ENCODE results near the gene RNASEH2A.

RNASEH2A gene

GRCh38 chr19:12838886-12839756 is 32.7 kb downstream of the RNASEH2A start:
- H2BK120ac ChIP-seq (ENCODE audit: low read depth, low read length), result no peak overlapping the region
- H2BK12ac ChIP-seq (ENCODE audit: low read length in 2 of 2), result no peak overlapping the region
- H2BK5ac ChIP-seq (ENCODE audit: low read depth, low read length, poor library complexity, severe bottlenecking), result no peak overlapping the region
- no peak overlapping the region for H4K8ac ChIP-seq (ENCODE audit: low read length)
- no peak overlapping the region for H2AFZ ChIP-seq (ENCODE audit: low read depth, low read length)
- peak overlapping the region; percentile 41 for H3K4me2 ChIP-seq (ENCODE audit: low read length, poor library complexity, severe bottlenecking)
- H3K9me3 ChIP-seq (ENCODE audit: control insufficient read depth, low read length), result no peaks in the 10 kb centered on the region
- peaks cover 22% of the 10 kb centered on the region for H3K4me1 ChIP-seq (ENCODE audit: control insufficient read depth, insufficient read depth, low read depth, low read length)
- no peak overlapping the region for H3K27ac ChIP-seq (ENCODE audit: low read length, poor library complexity, severe bottlenecking)
- H3K23ac ChIP-seq (ENCODE audit: low read length in 2 of 2), result no peak overlapping the region
- H3K9ac ChIP-seq (ENCODE audit: low read length), result no peak overlapping the region
- H4K91ac ChIP-seq (ENCODE audit: low read length), result no peak overlapping the region
- H3K4me3 ChIP-seq (ENCODE audit: insufficient read depth in 1 of 2, low read depth in 1 of 2, low read length in 2 of 2), result no peak overlapping the region
- 52% methylated on average over 11 of the region's 21 CpGs for WGBS
- H3K14ac ChIP-seq (ENCODE audit: low read length in 2 of 2), result no peak overlapping the region
- no peak overlapping the region for H2AK5ac ChIP-seq (ENCODE audit: low read length, severe bottlenecking)
- DNase-seq, result no peak
- H3K27me3 ChIP-seq (ENCODE audit: control insufficient read depth in 1 of 2, insufficient read depth in 1 of 2, low read length in 2 of 2), result peaks cover 90 to 94% of the 10 kb centered on the region in 2 experiments
- no peak overlapping the region for H3K4ac ChIP-seq (ENCODE audit: low read depth in 1 of 2, low read length in 2 of 2)
- no peaks in the 10 kb centered on the region for H3K36me3 ChIP-seq (ENCODE audit: control insufficient read depth in 1 of 2, insufficient read depth in 2 of 2, low read depth in 1 of 2, low read length in 2 of 2)
- no peaks in the 10 kb centered on the region for H3K79me1 ChIP-seq (replicated peaks; ENCODE audit: low read length, poor library complexity, severe bottlenecking)
- no peak overlapping the region for H3K18ac ChIP-seq (ENCODE audit: low read depth in 1 of 2, low read length in 2 of 2)
- no peak overlapping the region for H2BK15ac ChIP-seq (ENCODE audit: low read depth, poor library complexity, severe bottlenecking)

- Histone ChIP-seq H3K9me3 (ENCODE audit: control insufficient read depth, low read length) (no peaks in the 10 kb centered on the region), H3K23ac (ENCODE audit: low read length in 2 of 2) (no peak overlapping the region), H3K36me3 (ENCODE audit: control insufficient read depth in 1 of 2, insufficient read depth in 2 of 2, low read depth in 1 of 2, low read length in 2 of 2) (no peaks in the 10 kb centered on the region), H3K4me2 (ENCODE audit: low read length, poor library complexity, severe bottlenecking) (peak overlapping the region; percentile 14), H3K4ac (ENCODE audit: low read depth in 1 of 2, low read length in 2 of 2) (no peak overlapping the region), H3K4me3 (ENCODE audit: insufficient read depth in 1 of 2, low read depth in 1 of 2, low read length in 2 of 2) (peak overlapping the region in 1 of 2 experiments; percentile 57), H3K18ac (ENCODE audit: low read depth in 1 of 2, low read length in 2 of 2) (no peak overlapping the region), H2BK5ac (ENCODE audit: low read depth, low read length, poor library complexity, severe bottlenecking) (no peak overlapping the region), H3K79me1 (replicated peaks; ENCODE audit: low read length, poor library complexity, severe bottlenecking) (no peaks in the 10 kb centered on the region), H2BK120ac (ENCODE audit: low read depth, low read length) (no peak overlapping the region), H3K14ac (ENCODE audit: low read length in 2 of 2) (no peak overlapping the region), H3K9ac (ENCODE audit: low read length) (no peak overlapping the region), H2AFZ (ENCODE audit: low read depth, low read length) (no peak overlapping the region), H3K4me1 (ENCODE audit: control insufficient read depth, insufficient read depth, low read depth, low read length) (peaks cover 16% of the 10 kb centered on the region), H2BK15ac (ENCODE audit: low read depth, poor library complexity, severe bottlenecking) (no peak overlapping the region), H3K27me3 (ENCODE audit: control insufficient read depth in 1 of 2, insufficient read depth in 1 of 2, low read length in 2 of 2) (peaks cover 82 to 86% of the 10 kb centered on the region in 2 experiments), H4K91ac (ENCODE audit: low read length) (no peak overlapping the region), H2AK5ac (ENCODE audit: low read length, severe bottlenecking) (no peak overlapping the region), H3K27ac (ENCODE audit: low read length, poor library complexity, severe bottlenecking) (no peak overlapping the region), H2BK12ac (ENCODE audit: low read length in 2 of 2) (no peak overlapping the region), H4K8ac (ENCODE audit: low read length) (no peak overlapping the region)
- WGBS, result 30% methylated on average over 40 of the region's 43 CpGs
- DNase-seq, result peak; percentile 62
Measured at GRCh38 chr19:12840091-12841079, 34.0 kb downstream of the RNASEH2A start.

- no peak overlapping the region for H4K8ac ChIP-seq (ENCODE audit: low read length)
- H3K9ac ChIP-seq (ENCODE audit: low read length), result no peak overlapping the region
- no peaks in the 10 kb centered on the region for H3K79me1 ChIP-seq (replicated peaks; ENCODE audit: low read length, poor library complexity, severe bottlenecking)
- H3K23ac ChIP-seq (ENCODE audit: low read length in 2 of 2), result no peak overlapping the region
- H3K4me3 ChIP-seq (ENCODE audit: insufficient read depth in 1 of 2, low read depth in 1 of 2, low read length in 2 of 2), result peak overlapping the region in 1 of 2 experiments; percentile 57
- 2% methylated on average over 29 of the region's 29 CpGs for WGBS
- no peak overlapping the region for H4K91ac ChIP-seq (ENCODE audit: low read length)
- H3K4me1 ChIP-seq (ENCODE audit: control insufficient read depth, insufficient read depth, low read depth, low read length), result peaks cover 14% of the 10 kb centered on the region
- H2AFZ ChIP-seq (ENCODE audit: low read depth, low read length), result no peak overlapping the region
- H2BK12ac ChIP-seq (ENCODE audit: low read length in 2 of 2), result no peak overlapping the region
- no peaks in the 10 kb centered on the region for H3K9me3 ChIP-seq (ENCODE audit: control insufficient read depth, low read length)
- DNase-seq, result peak; percentile 38
- no peak overlapping the region for H2BK120ac ChIP-seq (ENCODE audit: low read depth, low read length)
- no peak overlapping the region for H2AK5ac ChIP-seq (ENCODE audit: low read length, severe bottlenecking)
- H2BK5ac ChIP-seq (ENCODE audit: low read depth, low read length, poor library complexity, severe bottlenecking), result no peak overlapping the region
- no peak overlapping the region for H3K14ac ChIP-seq (ENCODE audit: low read length in 2 of 2)
- no peaks in the 10 kb centered on the region for H3K36me3 ChIP-seq (ENCODE audit: control insufficient read depth in 1 of 2, insufficient read depth in 2 of 2, low read depth in 1 of 2, low read length in 2 of 2)
- no peak overlapping the region for H3K18ac ChIP-seq (ENCODE audit: low read depth in 1 of 2, low read length in 2 of 2)
- peak overlapping the region; percentile 14 for H3K4me2 ChIP-seq (ENCODE audit: low read length, poor library complexity, severe bottlenecking)
- H3K27ac ChIP-seq (ENCODE audit: low read length, poor library complexity, severe bottlenecking), result no peak overlapping the region
- no peak overlapping the region for H2BK15ac ChIP-seq (ENCODE audit: low read depth, poor library complexity, severe bottlenecking)
- H3K27me3 ChIP-seq (ENCODE audit: control insufficient read depth in 1 of 2, insufficient read depth in 1 of 2, low read length in 2 of 2), result peaks cover 75 to 79% of the 10 kb centered on the region in 2 experiments
- H3K4ac ChIP-seq (ENCODE audit: low read depth in 1 of 2, low read length in 2 of 2), result no peak overlapping the region
Measured at GRCh38 chr19:12841094-12841493, 34.7 kb downstream of the RNASEH2A start.

GRCh38 chr19:12842511-12842910 is 36.1 kb downstream of the RNASEH2A start:
- H3K9ac ChIP-seq (ENCODE audit: low read length), result no peak overlapping the region
- no peak overlapping the region for H3K4me3 ChIP-seq (ENCODE audit: insufficient read depth in 1 of 2, low read depth in 1 of 2, low read length in 2 of 2)
- H3K27ac ChIP-seq (ENCODE audit: low read length, poor library complexity, severe bottlenecking), result no peak overlapping the region
- H3K14ac ChIP-seq (ENCODE audit: low read length in 2 of 2), result no peak overlapping the region
- H3K36me3 ChIP-seq (ENCODE audit: control insufficient read depth in 1 of 2, insufficient read depth in 2 of 2, low read depth in 1 of 2, low read length in 2 of 2), result no peaks in the 10 kb centered on the region
- H3K4ac ChIP-seq (ENCODE audit: low read depth in 1 of 2, low read length in 2 of 2), result no peak overlapping the region
- H3K4me1 ChIP-seq (ENCODE audit: control insufficient read depth, insufficient read depth, low read depth, low read length), result peaks cover 19% of the 10 kb centered on the region
- peaks cover 68 to 70% of the 10 kb centered on the region in 2 experiments for H3K27me3 ChIP-seq (ENCODE audit: control insufficient read depth in 1 of 2, insufficient read depth in 1 of 2, low read length in 2 of 2)
- H2BK12ac ChIP-seq (ENCODE audit: low read length in 2 of 2), result no peak overlapping the region
- H2BK5ac ChIP-seq (ENCODE audit: low read depth, low read length, poor library complexity, severe bottlenecking), result no peak overlapping the region
- H4K91ac ChIP-seq (ENCODE audit: low read length), result no peak overlapping the region
- no peak overlapping the region for H2AFZ ChIP-seq (ENCODE audit: low read depth, low read length)
- no peak overlapping the region for H3K18ac ChIP-seq (ENCODE audit: low read depth in 1 of 2, low read length in 2 of 2)
- H3K4me2 ChIP-seq (ENCODE audit: low read length, poor library complexity, severe bottlenecking), result no peak overlapping the region
- H2BK120ac ChIP-seq (ENCODE audit: low read depth, low read length), result no peak overlapping the region
- no peak overlapping the region for H2AK5ac ChIP-seq (ENCODE audit: low read length, severe bottlenecking)
- no peak overlapping the region for H2BK15ac ChIP-seq (ENCODE audit: low read depth, poor library complexity, severe bottlenecking)
- no peak overlapping the region for H4K8ac ChIP-seq (ENCODE audit: low read length)
- H3K79me1 ChIP-seq (replicated peaks; ENCODE audit: low read length, poor library complexity, severe bottlenecking), result no peaks in the 10 kb centered on the region
- no peak overlapping the region for H3K23ac ChIP-seq (ENCODE audit: low read length in 2 of 2)
- no peaks in the 10 kb centered on the region for H3K9me3 ChIP-seq (ENCODE audit: control insufficient read depth, low read length)
- DNase-seq, result no peak
- 94% methylated on average over 18 of the region's 18 CpGs for WGBS

Data from mesenchymal stem cell (in vitro differentiated cells and primary cell).